ENCODE data around the gene CEMIP2. TPM values are rescaled to one million over a fixed set of nuclear protein-coding genes. Genes with fewer than 3 reads are reported as not detected.

CEMIP2 gene
- total and polyA plus RNA-seq, 4 donors = 37.3 to 150 (median 89.9) TPM

DNA sequence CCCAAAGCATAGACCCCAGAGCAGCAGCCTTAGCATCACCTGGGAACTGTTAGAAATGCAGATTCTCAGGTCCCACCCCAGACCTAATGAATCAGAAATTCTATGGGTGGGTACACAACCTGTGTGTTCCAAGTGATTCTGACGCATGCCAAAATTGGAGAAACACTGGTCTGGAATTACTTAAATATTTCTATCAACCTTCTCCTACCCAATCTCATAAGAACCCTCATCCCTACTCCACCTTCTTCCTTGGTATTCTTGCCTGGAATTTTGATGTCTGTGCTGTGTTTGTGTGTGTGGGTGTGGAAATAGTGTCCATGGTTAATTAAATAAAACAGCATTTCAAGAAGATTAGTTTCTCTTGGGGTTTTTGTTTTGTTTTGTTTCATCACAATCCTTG is 111.8 kb downstream of the CEMIP2 start:
- H3K27me3 ChIP-seq (ENCODE audit: control insufficient read depth in 3 of 3, insufficient read depth in 3 of 3, low read length in 2 of 3) = no peaks in the 10 kb centered on the region
- no peaks in the 10 kb centered on the region for H3K36me3 ChIP-seq (ENCODE audit: control insufficient read depth in 4 of 4, insufficient read depth in 4 of 4, low read length in 4 of 4)
- no peak for DNase-seq
- TF ChIP-seq CTCF (IDR thresholded peaks at IDR 0.05; ENCODE audit: control extremely low read depth, extremely low read depth) = no peak
- H3K9ac ChIP-seq (ENCODE audit: insufficient read depth in 1 of 2, low read length in 2 of 2) = no peak overlapping the region
- no peak overlapping the region for H3K4me3 ChIP-seq
- H3K4me1 ChIP-seq (ENCODE audit: control insufficient read depth in 5 of 5, insufficient read depth in 5 of 5, low read length in 5 of 5) = peaks cover 0 to under 1% (median 0%) of the 10 kb centered on the region in 5 donors
- no peaks in the 10 kb centered on the region for H3K9me3 ChIP-seq (ENCODE audit: control insufficient read depth in 4 of 4, insufficient read depth in 3 of 4, low read length in 3 of 4)
- WGBS, 2 donors = 92 to 95% methylated on average over 1 of the region's 1 CpG
- no peak for ATAC-seq (ENCODE audit: insufficient read depth, low FRiP score)
- no peak overlapping the region for H3K27ac ChIP-seq (ENCODE audit: low read depth in 1 of 2, low read length in 1 of 2)

DNA sequence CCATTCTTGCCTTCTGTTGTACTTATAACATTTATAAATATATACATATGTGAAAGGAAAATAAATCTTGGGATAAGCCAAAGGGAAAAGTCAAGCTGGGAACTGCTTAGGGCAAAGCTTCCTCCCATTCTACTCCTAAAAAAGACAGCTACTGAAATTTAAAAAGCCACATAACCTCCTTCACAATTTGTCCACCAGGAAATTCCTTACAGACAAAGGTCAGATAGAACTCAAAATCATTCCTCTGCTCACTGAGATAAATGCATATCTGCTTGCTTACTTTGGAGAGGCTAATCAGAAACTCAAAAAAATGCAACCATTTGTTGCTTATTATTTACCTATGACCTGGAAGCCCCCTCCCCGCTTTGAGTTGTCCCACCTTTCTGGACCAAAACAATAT is 112.5 kb downstream of the CEMIP2 start:
- Histone ChIP-seq H3K4me3 (no peak overlapping the region), H3K27me3 (ENCODE audit: control insufficient read depth in 3 of 3, insufficient read depth in 3 of 3, low read length in 2 of 3) (no peaks in the 10 kb centered on the region), H3K9me3 (ENCODE audit: control insufficient read depth in 4 of 4, insufficient read depth in 3 of 4, low read length in 3 of 4) (no peaks in the 10 kb centered on the region), H3K27ac (ENCODE audit: low read depth in 1 of 2, low read length in 1 of 2) (no peak overlapping the region), H3K4me1 (ENCODE audit: control insufficient read depth in 5 of 5, insufficient read depth in 5 of 5, low read length in 5 of 5) (no peaks in the 10 kb centered on the region), H3K36me3 (ENCODE audit: control insufficient read depth in 4 of 4, insufficient read depth in 4 of 4, low read length in 4 of 4) (no peaks in the 10 kb centered on the region), H3K9ac (ENCODE audit: insufficient read depth in 1 of 2, low read length in 2 of 2) (no peak overlapping the region)
- no peak for TF ChIP-seq CTCF (IDR thresholded peaks at IDR 0.05; ENCODE audit: control extremely low read depth, extremely low read depth)
- WGBS, 2 donors = 79 to 86% methylated on average over 1 of the region's 1 CpG
- DNase-seq = no peak
- no peak for ATAC-seq (ENCODE audit: insufficient read depth, low FRiP score)

- no peak for ATAC-seq (ENCODE audit: insufficient read depth, low FRiP score)
- Histone ChIP-seq H3K9me3 (ENCODE audit: control insufficient read depth in 4 of 4, insufficient read depth in 3 of 4, low read length in 3 of 4) (no peaks in the 10 kb centered on the region), H3K9ac (ENCODE audit: insufficient read depth in 1 of 2, low read length in 2 of 2) (no peak overlapping the region), H3K27ac (ENCODE audit: low read depth in 1 of 2, low read length in 1 of 2) (no peak overlapping the region), H3K4me3 (no peak overlapping the region), H3K27me3 (ENCODE audit: control insufficient read depth in 3 of 3, insufficient read depth in 3 of 3, low read length in 2 of 3) (no peaks in the 10 kb centered on the region), H3K4me1 (ENCODE audit: control insufficient read depth in 5 of 5, insufficient read depth in 5 of 5, low read length in 5 of 5) (peaks cover 0 to 1% (median 0%) of the 10 kb centered on the region in 5 donors), H3K36me3 (ENCODE audit: control insufficient read depth in 4 of 4, insufficient read depth in 4 of 4, low read length in 4 of 4) (no peaks in the 10 kb centered on the region)
- TF ChIP-seq CTCF (IDR thresholded peaks at IDR 0.05; ENCODE audit: control extremely low read depth, extremely low read depth) = no peak
- DNase-seq = no peak
- 73 to 79% methylated on average over 6 of the region's 6 CpGs for WGBS, 2 donors
Observed at GRCh38 chr9:71655141-71655540, 113.2 kb downstream of the CEMIP2 start.

DNA sequence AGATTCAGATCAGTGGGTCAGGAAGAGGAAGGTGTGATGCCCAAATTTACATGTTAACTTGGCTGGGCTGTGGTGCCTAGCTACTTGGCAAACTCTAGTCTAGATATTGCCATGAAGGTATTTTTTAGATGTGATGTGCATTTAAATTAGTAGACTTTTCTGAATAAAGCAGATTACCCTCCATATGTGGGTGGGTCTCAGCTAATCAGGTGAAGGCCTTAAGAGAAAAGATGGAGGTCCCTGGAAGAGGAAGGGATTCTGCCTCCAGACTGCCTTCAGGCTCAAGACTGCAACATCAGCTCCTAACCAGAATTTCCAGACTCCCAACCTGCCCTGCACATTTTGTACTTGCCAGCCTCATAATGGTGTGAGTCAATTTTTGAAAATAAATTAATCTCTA is 115.8 kb downstream of the CEMIP2 start:
- Histone ChIP-seq H3K36me3 (ENCODE audit: control insufficient read depth in 4 of 4, insufficient read depth in 4 of 4, low read length in 4 of 4) (no peaks in the 10 kb centered on the region), H3K27ac (ENCODE audit: low read depth in 1 of 2, low read length in 1 of 2) (no peak overlapping the region)
- no peak for ATAC-seq (ENCODE audit: insufficient read depth, low FRiP score)

More for the DNA sequence above, 115.8 kb downstream of the CEMIP2 start:
- Histone ChIP-seq H3K4me1 (ENCODE audit: control insufficient read depth in 5 of 5, insufficient read depth in 5 of 5, low read length in 5 of 5) (peaks cover 0 to 6% (median 0%) of the 10 kb centered on the region in 5 donors), H3K27me3 (ENCODE audit: control insufficient read depth in 3 of 3, insufficient read depth in 3 of 3, low read length in 2 of 3) (no peaks in the 10 kb centered on the region), H3K4me3 (no peak overlapping the region), H3K9me3 (ENCODE audit: control insufficient read depth in 4 of 4, insufficient read depth in 3 of 4, low read length in 3 of 4) (no peaks in the 10 kb centered on the region), H3K9ac (ENCODE audit: insufficient read depth in 1 of 2, low read length in 2 of 2) (no peak overlapping the region)
- TF ChIP-seq CTCF (IDR thresholded peaks at IDR 0.05; ENCODE audit: control extremely low read depth, extremely low read depth) = no peak
- DNase-seq = no peak
